AG20443 (cell line): Measurements from ENCODE around the gene CARM1.

Source experiments
- DNase-seq: peaks from one replicate; pipeline ENCODE4 v3.0.0; 2012; ENCODE audit warnings: low spot score, mixed read lengths

CARM1 gene

DNA sequence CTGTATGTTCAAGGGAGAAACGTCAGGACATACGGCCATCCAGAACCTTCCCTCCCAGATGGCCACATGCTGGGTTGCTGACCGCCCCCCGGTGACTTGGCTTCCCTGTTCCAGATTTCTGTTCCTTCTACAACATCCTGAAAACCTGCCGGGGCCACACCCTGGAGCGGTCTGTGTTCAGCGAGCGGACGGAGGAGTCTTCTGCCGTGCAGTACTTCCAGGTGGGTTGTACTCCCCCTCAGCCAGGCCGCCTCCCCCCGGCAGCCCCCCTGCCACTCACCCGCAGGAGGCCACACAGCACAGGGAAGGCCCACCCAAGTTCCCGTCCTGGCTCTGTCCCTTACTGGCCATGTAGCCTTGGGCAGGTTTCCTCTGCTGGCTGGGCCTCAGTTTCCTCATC is 36.6 kb downstream of the CARM1 start:
- no peak for DNase-seq

DNA sequence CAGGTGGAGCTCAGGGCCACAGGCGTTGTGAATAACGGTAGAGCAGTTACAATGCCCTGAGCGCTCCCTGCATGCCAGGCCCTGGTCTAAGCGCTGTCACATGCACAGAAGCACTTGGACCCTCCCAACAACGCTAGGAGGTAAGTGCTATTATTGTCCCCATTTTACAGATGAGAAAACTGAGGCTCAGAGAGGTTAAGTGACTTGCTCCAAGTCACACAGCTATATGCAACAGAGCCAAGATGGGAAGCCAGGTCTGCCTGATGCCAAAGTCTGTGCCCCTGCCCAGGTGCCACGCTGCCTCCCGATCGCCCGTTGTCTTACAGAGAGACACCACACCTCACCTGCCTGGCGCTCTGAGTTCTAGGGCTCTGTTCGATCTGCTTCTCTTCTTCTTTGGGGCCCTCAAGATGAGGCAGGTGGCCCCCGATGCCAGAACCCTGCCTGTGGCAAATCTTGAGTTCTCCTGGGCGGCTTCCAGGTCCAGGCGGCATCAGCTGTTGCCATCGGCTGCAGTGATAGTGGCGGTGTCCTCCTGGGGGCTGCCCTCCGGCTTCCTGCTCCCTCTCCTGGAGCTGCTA is 37.1 kb downstream of the CARM1 start:
- no peak for DNase-seq

DNA sequence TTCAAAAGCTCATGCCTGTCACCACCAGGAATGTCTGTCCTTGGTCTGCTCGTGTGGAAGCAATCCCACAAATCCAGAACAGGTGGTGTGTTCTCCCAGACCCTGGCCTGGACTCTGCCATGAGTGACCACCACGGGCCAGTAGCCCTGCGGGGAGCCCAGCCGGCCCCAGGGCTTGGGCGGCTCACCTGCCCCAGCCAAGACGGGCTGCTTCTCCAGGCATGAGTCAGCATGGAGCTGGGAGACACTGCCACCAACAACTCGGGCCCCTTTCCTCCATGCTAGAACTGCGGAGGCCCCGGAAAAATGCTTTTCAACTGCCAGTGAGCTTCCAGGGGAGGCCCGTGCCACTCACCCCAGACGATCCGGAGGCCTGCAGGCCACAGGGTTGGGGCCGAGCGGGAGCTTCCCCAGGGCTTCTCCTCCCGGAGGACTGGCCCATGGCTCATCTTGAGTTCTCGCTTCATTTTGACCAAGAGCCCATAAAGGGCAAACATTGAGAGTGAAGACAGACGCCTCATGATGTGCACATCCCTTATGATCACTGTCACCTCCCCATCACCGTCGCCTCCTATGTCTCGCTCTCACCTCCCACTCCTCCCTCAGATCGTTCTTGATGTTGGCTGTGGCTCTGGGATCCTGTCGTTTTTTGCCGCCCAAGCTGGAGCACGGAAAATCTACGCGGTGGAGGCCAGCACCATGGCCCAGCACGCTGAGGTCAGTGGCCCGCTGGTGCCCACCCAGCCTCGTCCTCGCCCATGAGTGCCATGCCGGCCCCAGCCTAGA is 40.4 kb downstream of the CARM1 start:
- no peak for DNase-seq

DNA sequence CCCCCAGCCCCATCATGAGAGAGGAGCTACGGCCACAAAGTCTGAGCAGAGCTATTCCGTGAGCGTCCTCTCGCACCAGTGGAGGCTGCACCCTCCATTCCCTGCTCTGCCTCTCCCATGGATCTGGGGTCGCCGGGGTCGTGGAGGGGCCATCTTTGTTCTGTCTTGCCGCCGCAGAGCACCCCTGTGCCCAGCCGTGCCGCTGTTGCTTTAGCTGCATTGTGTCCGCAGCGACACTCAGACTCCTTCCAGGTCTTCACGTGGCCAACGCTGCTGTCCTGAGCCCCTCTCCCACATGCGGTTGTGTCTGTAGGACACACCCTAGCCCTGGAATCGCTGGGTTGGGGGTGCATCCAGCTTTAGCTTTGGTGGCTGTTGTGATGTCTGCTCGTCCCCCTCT is 41.3 kb downstream of the CARM1 start:
- DNase-seq, result no peak

DNA sequence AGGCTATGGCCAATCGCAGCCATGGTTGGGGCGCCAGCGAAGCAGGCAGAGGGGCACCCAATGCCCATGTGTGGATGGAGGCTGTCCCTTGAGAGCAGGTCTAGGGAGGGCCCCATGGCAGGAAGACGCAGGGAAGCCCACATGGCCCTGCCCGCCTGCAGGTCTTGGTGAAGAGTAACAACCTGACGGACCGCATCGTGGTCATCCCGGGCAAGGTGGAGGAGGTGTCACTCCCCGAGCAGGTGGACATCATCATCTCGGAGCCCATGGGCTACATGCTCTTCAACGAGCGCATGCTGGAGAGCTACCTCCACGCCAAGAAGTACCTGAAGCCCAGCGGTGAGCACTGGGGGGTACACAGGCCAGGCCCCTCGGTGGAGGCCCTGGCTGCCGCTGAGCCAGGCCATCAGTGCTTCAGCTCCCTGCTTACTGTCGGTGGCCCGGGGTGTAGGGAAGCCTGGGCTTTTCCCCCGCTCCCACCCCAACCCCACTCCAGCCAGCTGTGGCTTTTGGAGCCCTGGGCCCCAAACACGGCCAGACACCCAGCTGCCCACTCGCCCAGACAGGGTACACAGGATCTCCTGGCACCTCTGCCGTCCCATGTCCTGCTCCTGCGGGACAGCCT is 42.5 kb downstream of the CARM1 start:
- no peak for DNase-seq

DNA sequence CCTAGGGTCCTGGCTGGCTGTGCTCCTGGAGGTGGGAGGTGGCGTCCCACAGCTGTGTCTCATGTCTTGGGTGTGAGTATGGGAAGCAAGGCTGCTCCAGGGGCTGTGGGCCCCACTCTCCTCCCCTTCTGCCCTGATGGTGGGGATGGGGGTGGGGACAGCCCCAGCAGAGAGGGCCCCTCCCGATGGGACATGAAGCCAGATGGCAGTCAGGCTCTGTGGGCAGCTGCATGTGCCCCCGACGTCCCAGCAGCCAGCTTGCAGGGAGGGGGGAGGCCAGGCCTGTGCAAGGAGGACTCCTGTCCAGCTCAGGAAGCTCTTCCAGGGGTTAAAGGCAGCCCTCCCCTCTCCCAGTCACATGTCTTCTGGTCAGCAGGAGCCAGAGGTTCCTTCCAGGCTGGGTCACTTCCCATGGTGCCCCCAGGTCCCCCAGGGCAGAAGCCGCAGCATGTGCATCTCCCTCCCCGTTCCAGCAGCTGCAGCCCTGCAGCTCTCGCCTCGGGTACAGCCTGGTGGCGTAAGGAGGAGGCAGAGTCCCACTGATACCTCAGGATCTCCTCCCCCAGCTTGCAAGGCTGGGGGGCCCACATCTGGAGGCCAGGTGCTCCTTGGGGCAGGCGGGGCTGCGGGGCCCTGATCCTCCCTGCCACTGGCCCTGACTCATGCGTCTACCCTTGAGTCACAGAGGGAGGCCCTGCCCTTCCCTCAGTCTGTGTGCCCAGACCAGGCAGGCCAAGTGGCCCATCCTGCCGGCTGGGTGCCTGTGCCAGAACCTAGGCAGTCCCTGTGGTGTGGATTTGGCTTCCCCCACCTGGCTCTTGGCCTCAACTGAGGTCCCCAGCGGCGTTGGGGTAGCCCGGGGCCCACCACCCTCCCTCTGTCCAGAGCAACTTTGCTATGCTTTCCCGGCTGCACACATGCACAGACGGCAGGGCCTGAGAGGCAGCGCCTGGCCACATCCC is 44.1 kb downstream of the CARM1 start:
- DNase-seq, result peak; percentile 96

DNA sequence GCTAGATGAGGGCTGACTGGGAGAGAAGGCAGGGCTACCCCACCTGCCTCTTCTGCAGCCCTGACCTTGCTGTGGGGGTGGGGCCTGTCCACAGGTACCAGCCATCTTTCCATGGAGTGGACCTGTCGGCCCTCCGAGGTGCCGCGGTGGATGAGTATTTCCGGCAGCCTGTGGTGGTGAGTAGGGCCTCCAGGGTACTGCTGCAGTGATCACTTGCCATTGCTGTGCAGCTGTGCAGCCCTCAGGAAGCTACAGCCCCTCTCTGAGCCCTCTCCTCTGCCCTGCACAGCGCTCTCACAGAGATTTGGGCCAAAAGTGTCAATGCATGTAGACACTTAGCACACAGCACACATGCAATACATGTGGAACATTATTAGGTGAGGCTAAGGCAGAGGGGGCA is 45.2 kb downstream of the CARM1 start:
- DNase-seq, result no peak

DNA sequence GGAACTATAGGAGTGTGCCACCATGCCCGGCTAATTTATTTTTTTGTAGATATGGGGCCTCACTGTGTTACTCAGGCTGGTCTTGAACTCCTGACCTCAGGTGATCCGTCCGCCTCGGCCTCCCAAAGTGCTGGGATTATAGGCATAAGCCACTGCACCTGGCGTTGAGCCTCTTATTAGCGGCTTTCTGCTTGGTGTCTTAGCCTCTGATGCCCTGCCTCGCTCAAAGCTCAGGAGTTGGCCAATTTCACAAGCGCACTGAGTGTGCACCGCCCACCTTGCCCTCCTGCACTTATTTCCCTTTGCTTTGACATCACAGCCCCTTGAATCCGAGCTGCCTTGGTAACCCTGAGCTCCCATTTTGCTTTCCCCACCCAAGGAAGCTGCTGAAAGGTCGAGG is 47.0 kb downstream of the CARM1 start:
- no peak for DNase-seq

DNA sequence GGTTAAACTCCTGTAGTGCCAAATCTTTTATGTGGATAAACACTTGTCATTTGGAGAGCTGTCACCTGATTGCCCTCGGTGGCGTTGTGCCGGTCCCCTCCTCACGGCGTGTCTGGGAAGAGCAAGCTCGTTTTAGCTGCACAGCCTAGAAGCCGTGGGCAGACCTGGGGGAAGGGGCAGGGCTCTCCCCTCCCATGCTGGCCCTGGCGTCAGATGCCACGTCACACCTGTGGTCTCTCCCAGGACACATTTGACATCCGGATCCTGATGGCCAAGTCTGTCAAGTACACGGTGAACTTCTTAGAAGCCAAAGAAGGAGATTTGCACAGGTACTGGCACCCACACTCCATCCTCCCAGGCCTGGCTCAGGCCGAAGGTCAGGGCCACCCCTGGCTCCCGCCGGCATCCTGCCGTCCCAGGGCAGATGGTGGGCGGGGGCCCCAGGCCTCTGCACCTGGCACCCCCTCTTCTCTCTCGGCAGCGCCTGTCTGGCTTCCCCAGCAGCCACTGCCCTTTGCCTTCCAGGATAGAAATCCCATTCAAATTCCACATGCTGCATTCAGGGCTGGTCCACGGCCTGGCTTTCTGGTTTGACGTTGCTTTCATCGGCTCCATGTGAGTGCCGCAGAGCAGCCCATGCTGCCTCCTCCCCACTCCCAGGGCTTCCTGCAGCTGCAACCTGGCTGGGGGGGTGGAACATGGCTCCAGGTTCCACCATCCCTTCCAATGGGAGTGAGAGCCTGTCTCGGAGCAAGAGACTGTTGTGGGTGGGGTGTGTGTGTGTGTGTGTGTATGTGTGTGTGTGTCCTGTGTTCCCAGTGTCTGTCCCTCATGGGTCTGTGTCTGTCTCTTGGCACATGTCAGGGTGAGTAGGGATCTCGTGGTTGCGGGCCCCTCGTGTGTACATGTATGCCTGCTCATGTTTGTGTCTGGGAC is 48.3 kb downstream of the CARM1 start:
- no peak for DNase-seq

DNA sequence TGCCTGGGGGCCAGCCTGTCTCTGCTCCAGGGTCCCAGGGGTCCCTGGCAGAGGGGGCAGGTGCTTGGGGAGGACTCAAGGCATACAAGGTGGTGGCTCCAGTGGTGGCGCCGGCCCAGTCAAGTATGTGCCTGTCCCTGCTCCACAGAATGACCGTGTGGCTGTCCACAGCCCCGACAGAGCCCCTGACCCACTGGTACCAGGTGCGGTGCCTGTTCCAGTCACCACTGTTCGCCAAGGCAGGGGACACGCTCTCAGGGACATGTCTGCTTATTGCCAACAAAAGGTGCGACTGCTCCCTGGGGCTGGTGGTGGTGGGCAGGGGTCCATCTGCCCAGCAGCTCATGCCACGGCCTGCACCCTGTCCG is 48.9 kb downstream of the CARM1 start:
- DNase-seq, result no peak

DNA sequence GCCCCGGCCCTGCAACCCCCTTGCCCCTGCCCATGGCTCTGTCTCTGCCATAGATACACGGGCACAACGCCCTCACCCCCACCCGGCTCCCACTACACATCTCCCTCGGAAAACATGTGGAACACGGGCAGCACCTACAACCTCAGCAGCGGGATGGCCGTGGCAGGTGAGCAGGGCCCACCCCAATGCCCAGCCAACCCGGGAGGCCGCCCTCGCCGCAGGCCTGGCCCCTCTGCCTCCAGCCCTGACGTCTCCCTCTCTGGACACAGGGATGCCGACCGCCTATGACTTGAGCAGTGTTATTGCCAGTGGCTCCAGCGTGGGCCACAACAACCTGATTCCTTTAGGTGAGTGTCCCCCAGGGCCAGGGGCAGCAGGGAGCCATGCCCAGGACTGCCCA is 49.4 kb downstream of the CARM1 start:
- peak; percentile 3 for DNase-seq

DNA sequence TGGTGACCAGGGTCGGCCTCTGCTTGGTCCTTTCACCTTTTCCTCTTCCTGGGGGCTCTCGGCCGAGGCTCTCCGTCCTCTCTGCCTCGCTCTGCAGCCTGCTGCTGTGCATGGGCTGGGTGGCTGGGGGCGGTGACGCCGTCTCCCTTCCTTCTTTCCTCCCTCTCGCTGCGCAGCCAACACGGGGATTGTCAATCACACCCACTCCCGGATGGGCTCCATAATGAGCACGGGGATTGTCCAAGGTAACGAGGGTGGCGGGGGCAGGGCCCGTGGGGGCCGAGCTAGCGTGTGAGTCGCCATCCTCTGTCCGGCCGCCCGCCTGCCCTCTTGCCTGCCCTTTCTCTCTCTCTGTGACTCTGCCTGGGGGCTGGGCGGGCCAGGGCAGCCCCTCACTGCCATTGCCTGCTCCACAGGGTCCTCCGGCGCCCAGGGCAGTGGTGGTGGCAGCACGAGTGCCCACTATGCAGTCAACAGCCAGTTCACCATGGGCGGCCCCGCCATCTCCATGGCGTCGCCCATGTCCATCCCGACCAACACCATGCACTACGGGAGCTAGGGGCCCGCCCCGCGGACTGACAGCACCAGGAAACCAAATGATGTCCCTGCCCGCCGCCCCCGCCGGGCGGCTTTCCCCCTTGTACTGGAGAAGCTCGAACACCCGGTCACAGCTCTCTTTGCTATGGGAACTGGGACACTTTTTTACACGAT is 50.0 kb downstream of the CARM1 start:
- peak; percentile 4 for DNase-seq

DNA sequence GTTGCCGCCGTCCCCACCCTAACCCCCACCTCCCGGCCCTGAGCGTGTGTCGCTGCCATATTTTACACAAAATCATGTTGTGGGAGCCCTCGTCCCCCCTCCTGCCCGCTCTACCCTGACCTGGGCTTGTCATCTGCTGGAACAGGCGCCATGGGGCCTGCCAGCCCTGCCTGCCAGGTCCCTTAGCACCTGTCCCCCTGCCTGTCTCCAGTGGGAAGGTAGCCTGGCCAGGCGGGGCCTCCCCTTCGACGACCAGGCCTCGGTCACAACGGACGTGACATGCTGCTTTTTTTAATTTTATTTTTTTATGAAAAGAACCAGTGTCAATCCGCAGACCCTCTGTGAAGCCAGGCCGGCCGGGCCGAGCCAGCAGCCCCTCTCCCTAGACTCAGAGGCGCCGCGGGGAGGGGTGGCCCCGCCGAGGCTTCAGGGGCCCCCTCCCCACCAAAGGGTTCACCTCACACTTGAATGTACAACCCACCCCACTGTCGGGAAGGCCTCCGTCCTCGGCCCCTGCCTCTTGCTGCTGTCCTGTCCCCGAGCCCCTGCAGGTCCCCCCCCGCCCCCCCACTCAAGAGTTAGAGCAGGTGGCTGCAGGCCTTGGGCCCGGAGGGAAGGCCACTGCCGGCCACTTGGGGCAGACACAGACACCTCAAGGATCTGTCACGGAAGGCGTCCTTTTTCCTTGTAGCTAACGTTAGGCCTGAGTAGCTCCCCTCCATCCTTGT is 50.7 kb downstream of the CARM1 start:
- peak; percentile 5 for DNase-seq

DNA sequence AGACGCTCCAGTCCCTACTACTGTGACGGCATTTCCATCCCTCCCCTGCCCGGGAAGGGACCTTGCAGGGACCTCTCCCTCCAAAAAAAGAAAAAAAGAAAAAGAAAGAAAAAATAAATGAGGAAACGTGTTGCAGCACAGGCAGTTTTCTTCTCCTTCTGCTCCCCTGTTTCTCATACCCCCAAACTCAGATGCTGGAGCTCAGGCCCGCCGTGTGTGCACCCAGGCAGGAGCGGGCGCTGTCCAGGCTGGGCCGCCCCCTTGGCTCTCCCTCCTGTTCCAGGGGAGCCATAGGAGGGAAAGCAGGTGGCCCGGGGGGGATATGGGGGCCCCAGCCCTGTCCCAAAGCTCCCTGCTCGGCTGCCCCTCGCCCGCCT is 51.3 kb downstream of the CARM1 start:
- DNase-seq, result no peak

DNA sequence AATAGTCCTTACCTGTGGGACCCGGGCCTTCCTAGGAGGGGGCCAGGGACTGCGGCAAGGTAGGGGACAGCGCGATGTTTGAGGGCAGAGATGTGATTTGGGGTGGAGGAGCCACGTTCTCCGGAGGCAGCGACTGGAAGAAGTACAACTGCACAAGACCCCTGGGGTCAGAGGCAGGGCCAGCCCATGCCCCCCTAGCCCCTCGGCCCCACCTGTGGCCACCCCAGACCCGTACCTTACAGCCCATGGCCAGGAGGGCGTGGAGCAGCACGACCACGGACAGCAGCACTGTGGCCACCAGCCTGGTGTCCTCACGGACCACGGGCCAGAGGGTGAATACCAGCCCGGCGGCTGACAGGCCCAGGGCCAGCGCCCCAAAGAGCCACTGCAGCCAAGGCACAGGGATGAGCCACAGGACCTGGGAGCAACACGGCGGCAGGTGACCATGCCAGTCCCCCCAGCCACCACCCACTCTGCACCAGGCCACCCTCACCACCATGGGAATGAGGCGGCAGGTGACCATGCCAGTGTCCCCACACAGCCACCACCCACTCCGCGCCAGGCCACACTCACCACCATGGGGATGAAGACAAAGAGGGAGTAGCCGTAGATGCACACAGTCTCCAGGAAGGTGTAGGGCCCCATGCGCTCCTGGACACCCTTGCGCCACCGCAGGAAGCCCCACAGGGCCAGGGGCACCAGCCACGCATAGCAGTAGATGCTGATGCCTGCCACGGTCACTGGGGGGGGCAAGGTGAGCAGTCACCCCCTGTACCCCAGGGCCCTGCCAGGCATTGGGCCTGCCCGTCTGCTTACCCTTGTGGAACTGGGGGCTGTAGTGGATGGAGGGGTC is 52.1 kb downstream of the CARM1 start:
- DNase-seq, result peak; percentile 4

DNA sequence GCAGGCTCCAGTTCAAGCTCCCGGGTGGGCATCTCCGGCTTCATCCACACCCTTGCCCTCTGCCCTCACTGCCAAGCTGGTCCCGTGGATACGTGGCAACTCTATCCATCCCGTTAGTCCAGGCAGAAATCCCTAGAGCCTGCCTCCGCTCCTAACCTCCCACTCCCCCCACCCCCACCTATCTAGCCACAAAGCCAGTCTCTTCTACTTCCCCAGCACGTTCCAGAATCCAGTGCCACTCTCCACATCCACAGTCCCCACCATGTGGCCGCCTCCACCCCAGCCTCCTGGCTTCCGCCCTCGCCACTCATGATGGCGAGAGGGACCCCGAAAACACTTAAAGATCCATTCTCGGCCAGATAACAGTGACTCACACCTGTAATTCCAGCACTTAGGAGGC is 53.2 kb downstream of the CARM1 start:
- DNase-seq, result no peak

DNA sequence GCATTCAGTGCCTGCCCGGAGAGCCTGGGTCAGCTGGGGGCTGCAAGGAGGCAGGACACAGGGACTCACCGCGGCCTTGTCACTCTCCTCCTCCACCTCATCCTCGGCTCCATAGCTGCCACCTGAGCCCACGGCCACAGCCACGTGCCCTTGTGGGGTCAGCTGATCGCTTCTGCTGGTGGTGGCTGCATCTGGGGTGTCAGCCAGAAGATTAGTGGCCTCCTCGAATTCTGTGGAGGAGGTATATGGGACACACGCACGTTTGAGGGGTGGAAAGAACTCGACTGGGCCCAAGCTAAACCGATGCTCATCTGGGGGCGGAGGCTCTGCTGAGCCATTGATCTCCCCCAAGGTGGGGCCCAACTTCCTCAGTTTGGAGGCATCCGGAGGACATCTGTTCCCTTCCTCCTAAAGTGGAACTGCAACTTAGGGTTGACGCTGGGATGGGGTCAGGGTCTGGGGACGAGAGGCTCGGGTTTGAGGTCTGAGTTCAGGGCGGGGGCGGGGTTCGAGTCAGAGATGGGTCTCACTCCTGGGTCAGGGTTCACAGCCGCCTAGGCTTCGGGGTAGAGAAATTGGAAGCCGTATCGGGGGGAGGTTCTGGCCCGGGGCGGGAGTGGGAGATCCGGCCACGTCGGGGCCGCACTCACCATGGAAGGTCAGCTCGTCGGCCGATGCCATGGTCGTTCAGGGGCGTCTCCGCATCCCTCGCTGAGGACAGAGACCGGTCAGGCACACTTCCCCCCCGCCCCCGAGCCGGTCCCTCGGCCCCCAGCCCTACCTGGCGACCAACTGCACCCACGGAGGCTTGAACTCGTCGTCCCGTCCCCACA is 56.6 kb downstream of the CARM1 start:
- DNase-seq, result peak; percentile 29
